HG02798 (cell line): ENCODE results near the gene PLA2G2F.

Source experiments
- ATAC-seq: cut with Tn5 transposase; IDR thresholded peaks from one replicate; pipeline ENCODE4 v1.9.1; 2021; ENCODE audit warnings: mild to moderate bottlenecking; ENCODE audit not compliant: unreplicated experiment, poor library complexity

The PLA2G2F gene

DNA sequence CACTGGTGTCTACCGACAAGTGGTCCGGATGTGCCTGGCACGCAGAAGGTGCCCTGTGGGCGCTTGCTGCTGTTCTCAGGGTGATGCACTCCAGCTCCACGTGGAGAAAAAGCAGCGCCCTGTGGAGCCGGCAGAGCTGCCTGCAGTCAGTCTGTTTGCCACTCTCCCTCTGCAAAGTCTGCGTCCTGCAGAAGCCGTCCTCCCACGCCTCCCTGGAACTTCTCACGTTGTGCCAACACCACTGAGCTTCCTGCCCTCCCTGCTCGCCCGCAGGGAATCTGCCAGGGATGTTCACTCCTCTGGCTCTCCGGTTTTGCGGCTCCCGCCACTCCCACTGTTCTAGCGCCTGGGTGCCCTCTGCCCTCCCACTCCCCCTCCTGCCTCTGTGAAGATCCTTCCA is 26.9 kb downstream of the PLA2G2F start:
- no peak for ATAC-seq

DNA sequence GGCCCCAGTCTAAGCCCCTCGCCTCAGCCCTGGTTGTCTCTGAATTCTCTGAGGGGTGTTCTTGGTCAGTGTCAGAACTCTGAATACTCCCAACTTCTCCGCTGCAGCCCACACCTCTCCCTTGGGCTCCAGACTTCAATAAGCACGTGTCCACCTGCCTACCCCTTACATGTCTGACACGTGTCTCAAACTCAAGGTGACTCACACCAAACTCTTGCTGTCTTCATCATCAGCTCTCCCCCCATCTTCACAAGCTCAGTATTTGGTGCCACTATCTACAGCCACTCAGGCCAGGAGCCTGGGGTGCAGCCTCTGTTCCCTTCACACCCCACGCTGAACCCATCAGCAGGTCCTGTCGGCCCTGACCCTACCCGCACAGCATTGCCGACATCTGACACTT is 28.0 kb downstream of the PLA2G2F start:
- no peak for ATAC-seq

DNA sequence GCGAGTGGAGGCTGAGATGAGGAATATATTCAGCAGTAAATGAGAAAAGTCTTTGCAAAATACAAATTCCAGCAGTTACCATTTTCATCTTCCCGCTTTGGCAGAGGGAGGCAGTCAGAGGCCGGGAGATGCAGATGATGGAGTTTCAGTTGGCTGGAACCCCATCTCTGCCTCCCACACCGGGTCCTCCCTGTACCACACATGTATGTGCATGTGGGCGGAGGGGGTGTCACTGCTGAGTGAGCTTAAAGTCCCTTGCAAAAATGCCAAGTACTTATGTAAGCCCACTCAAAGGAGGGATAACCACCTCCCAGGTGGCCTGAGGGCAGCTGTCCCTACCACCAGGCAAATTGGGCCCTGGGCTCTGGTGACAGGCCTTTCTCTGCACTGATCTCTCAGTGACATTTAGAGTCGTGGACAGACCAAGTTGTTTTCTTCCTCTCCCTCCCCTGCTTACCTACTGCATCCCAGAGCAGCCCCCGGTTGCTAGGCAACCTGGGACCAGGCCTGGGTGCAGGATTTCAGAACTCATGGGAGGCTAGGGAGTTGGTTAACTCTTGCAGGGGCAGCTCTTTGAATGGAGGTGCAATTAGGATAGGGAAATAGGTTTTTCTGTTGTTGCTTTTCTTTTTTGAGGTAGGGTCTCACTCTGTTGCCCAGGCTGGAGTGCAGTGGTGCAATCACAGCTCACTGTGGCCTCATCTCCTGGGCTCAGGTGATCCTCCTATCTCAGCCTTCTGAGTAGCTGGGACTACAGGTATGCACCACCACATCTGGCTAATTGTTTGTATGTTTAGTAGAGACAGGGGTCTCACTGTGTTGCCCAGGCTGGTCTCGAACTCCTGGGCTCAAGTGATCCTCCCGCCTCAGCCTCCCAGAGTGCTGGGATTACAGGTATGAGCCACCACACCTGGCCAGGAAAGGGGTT is 29.7 kb downstream of the PLA2G2F start:
- ATAC-seq = no peak

DNA sequence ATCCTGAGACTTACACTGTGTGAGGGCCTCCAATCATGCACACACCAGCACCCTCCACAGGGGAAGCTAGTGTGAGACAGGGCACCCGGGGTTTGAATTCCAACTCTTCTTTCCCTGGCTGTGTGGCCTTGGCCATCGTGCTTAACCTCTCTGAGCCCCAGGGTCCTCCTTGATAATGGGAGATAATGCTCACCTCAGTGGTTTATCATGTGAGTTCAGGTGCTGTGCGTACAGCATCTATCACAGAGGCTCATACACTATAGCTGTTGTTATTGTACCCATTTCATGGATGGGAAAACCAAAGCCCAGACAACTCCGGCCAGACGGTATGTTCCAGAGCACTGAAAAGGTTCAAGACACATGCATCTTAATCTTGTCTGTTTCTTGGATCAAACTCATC is 30.8 kb downstream of the PLA2G2F start:
- ATAC-seq = no peak

DNA sequence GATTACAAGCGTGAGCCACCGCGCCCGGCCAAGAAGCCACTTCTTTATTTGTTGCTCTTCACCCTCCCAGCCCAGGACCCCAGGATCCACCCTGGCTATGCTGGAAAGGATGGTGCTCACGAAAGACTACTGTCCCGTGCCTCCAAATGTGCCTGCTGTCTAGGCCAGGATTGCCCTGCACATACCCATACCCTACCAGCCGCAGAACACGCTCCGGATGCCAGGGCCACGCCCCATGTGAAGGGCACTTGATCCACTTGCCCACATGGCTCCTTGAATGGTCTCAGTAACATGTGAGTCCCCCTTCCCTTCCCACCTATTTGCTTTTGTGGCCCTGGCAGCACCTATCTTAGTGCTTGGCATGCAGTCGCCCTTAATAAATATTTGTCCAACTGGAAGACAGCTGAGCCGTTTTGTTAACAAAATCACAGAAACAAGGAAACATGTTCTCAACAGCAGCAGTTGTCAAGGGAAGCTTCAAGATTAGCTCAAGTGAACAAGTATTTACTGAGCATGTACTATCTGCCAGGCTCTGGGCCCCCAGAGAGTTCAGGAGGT is 33.0 kb downstream of the PLA2G2F start:
- ATAC-seq = no peak

DNA sequence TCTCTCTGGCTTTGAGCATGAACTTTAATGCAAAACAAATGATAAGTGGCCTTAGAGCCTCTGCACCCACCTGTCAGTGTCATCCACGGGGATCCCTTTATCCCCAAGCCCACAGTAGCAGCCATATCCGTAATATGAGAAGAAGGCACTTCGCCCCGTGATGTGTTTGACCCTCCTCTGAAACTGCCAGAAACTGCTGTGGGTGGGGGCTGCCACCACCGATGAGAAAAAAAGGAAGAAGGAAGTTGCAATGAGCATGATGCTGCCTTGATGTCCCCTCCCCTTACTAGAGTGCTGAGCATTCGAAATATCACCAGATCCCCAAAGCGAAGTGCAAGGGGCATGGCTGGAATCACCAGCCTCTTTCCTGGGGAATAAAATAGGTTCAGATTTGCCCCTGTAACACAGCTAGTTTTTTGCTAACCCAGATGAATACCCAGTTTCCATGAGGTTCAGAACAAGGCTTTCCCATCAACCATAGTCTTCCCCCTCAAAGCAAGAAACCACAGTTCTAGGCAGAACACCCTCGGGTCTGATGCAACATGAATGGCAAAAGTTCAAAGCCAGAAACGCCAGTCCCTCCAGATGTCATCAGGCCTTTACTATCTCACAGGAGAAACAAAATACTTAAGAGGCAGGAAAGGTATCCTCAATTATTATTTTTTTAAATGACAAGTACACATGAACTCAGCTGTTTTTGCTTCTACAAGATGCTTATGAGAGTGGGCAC is 36.0 kb downstream of the PLA2G2F start:
- no peak for ATAC-seq

DNA sequence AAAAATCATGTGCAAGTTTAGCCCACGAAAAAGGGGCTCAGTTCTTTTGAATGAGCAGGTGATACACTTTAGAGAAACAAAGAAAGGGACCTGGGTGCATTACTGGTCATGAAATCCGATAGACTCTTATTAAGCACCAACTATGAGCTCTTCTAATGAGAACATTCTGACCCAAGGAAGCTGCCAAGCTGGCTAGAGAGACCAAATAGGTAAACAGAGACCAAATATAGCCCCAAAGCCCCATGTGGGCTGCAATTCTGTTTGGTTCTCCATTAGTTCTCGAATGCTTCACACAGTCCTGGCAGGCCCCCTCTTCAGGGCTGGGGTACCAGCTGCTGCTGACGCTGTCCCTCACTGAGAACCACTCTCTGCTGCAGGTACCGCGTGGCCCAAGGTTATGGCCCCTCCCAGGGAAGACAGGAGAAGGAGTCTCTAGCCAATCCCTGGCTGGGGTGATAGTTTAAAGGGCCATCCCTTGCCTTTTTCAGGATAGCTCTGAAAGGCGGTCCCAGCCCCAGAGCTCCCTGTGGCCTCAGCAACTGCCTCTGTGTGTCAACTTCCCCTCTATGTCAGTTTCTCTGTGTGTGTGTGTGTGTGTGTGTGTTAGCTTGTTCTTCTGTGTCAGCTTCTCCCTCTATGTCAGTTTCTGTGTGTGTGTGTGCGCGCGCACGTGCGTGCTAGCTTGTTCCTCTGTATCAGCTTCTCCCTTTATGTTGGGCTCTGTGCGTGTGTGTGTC is 39.7 kb downstream of the PLA2G2F start:
- ATAC-seq = no peak

DNA sequence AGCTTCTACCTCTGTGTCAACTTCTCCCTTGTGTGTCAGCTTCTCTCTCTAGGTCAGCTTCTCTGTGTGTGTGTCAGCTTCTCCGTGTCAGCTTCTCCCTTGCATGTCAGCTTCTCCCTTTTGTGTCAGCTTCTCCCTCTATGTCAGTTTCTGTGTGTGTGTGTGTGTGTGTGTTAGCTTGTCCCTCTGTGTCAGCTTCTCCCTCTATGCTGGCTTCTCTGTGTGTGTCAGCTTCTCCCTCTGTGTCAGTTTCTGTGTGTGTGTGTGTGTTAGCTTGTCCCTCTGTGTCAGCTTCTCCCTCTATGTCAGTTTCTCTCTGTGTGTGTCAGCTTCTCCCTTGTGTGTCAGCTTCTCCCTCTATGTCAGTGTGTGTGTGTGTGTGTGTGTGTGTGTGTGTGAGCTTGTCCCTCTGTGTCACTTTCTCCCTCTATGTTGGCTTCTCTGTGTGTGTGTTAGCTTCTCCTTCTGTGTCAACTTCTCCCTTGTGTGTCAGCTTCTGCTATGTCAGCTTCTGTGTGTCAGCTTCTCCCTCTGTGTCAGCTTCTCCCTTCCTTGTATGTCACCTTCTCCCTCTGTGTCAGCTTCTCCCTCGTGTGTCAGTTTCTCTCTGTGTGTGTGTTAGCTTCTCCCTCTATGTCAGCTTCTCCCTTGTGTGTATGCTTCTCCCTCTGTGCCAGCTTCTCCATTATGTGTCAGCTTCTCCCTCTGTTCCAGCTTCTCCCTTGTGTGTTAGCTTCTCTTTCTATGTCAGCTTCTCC is 40.4 kb downstream of the PLA2G2F start:
- ATAC-seq = no peak

DNA sequence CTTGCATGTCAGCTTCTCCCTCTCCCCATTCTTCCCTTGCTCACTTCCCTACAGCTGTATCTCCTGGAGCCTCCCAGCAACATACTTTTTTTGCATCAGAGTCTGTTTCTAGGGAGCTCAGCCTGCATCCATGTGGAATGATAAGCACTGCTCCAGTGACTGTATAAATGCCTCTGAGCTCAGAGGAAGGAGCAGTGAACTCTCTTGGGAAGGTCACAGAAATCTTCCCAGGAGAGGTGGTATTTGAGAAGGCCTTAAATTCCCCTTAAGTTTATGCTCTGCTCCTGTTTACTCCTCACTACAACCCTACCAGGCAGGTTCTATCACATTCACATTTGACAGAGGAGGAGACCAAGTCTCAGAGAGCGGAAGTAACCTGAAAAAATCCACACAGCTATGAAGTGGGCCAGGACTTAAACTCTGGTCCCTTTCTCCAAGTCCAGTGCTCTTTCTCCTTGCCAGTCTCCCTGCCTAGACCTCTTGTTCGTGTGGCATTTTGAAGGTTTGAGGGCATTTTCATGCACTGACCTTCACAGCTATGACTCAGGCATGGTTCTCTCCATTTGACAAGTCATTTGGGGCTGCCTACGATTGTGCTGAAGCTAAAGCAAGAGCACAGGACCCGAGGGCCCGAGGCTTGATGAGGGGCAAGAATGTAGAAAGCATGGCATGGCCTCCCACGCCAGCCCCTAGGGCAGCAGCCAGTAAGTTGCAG is 41.2 kb downstream of the PLA2G2F start:
- ATAC-seq = no peak

DNA sequence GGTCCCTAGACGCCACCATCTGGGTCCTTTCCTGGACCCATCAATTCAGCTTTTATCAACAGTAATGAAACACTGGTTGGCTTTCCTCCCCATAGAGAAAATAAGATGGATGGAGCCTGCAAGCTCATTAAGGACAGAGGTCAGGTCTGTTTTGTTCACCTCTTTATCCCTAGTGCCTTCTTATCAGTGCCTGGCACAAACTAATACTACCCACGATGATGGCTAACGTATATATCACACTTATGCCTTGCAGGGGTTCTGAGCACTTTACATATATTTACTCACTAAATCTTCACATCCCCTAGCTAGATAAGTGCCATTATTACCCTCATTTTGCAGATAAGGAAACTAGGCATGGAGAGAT is 41.7 kb downstream of the PLA2G2F start:
- no peak for ATAC-seq

DNA sequence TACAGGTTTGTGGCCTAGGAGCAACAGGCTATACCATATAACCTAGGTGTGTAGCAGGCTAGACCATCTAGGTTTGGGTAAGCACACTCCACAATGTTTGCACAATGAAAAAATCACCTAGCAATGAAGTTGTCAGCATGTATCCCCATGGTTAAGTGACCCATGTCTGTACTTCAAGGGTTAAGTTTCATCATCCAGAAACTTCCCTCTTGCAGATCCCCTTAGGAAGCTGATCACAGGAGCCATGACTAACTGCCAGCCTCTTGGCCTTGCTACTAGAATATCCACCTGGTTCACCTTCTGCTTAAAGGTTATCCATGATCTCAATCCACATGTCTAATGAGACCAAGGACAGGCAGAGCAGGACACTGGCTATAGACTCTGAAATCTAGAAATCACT is 43.3 kb downstream of the PLA2G2F start:
- ATAC-seq = no peak

DNA sequence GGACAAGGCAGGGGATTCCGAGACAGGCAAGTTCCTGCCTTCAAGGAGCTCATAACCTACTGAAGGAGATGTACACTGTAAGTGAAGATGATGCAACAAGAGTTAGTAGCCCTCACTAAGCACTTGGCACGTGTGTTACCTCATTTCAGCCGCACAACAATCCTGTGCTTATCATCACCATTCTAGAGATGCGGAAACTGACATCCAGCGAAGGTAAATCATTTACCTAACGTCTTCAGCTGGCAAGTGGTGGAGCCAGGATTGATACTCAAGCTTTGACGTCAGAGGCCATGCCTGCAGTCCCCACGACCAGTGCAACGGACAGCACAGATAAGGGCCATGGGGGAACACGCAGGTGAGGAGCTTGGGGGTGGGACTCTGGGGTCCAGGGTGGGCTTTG is 43.9 kb downstream of the PLA2G2F start:
- ATAC-seq = no peak

DNA sequence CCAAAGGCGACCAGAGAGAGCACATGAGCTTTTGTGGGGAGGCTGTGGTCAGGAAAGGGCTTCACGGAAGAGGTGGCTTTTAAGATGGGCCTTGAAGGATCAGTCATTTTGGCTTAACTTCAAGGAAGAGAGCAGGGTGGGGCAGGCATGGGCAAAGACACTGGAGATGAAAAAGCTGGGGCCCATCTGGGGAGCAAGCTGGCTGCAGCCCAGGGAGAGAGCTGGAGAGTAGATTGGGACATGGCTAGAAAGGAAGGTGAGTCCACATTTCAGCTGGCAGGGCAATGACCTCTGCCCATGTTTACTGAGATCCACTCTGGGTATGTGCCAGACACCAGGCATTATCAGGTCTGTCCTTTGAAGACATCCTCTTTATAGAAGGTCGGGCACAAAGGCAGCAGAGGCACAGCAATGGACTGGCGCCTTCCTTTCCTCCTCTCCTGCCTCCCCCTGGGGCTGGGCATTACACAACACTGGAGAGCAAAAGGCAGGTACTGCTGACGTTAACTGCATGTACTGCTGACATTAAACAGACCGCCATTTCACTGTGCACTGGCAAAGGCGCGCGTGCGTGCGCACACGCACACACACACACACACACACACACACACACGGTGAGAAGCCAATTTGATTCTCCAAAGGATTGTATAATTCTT is 44.6 kb downstream of the PLA2G2F start:
- ATAC-seq = no peak

DNA sequence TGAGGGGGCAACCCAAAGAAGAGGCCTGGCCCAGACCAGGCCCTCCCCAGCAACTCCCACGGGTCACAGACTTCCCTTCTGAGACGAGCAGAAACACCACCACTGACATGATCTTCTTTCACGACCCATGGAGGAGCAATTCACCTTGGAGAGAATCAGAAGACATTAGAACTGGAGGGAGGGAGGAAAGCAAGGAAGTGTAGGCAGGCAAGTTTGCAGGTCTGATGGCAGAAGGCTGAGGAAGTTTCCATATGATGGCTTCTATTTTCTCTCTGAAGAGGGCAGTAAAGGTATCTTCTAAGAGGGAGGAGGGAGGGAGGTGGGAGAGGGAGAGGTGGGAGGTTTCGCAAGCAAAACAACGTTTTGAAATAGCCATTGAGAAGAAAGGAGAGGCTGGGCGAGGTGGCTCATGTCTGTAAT is 45.4 kb downstream of the PLA2G2F start:
- ATAC-seq = no peak

DNA sequence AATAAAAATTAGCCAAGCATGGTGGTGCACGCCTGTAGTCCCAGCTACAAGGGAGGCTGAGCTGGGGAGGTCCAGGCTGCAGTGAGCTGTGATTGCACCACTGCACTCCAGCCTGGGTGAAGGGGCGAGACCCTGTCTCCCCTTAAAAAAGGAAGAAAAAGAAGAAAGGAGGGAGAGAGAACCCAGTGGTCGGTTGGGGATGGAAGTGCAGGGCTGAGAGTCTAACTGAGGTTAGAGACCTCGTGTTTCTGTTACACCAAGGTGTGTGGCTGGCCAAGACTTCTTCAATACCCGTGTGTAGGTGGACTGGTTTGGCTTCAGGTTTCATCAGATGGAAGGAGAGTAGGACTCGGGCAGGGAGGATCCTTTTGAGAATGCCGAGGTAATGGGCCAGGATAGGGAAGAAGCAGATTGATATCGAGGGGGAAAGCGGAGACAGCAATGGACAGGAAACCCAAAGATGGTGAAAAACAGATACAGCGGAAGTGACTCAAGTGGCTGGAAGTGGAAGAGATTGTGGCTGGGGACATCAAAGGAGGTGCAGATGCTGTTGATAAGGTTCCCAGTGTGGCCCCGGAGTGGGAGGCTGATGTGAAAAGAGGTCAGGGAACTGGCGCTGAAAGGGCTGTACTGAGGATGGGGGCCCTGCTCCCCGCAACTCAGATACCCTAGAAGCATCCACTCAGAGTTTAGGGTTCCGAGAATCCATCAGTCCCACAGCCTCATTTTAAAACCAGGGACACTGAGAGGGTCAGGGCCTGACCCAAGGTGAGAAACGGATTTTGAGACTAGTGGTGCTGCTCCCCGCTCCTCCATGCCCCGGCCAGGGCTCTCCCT is 46.1 kb downstream of the PLA2G2F start:
- no peak for ATAC-seq

DNA sequence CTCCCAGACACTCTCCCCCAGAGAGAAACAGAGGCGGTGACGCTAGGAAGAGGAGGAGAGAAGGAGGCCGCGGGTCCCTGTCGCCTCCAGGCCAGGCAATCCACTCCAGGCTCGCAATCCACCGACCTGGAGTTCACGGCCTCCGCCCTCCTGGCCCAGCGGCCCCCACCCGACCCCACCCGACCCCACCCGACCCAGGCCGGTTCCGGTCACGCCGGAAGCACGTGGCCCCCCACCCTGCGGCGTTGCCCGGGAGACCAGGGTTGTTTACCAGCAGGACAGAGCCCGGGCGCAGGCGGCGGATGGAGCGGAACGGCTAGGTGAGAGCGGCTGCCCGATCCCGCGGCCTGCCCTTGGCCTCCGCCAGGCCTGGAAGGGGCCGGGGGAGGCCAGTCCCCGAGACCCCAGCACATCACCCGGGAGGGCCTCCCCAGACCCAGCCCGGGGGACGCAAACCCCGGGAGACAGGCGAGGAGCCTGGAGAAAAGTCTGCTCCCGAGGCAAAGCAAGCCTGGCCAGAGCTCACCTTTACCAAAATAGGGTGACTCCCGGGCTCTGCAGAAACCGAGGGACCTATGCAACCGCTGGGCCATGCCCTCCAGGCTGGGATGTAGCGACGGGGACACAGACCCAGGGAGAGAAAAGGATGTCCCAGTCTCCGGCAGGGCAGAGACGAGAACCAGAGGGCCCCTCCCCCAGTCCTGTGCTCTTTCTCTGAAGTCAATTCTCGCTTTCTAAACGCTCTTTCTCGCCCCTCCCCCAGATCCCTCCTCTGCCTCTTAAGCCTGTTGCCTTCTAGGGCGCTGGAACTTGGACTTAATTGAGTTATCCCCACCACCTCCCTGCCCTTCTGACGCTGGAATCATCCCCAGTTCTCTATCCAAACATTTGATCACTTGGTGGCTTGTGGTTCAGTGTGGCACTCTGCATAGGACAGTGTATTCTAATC is 47.0 kb downstream of the PLA2G2F start, which contains the start of the genes PLA2G2C and UBXN10:
PLA2G2C (minus strand) TSS at position 685 of the 949 bp plus-strand sequence. CDS start 9,155 bp downstream, outside the sequence.
UBXN10 (plus strand) TSS at position 263 of the 949 bp plus-strand sequence. CDS start 4,466 bp downstream, outside the sequence.
- no peak for ATAC-seq
